Skeletal muscle tissue (tissue), 4 donors: ENCODE results near the gene HCFC1. TPM values are rescaled to one million over a fixed set of nuclear protein-coding genes. Genes with fewer than 3 reads are reported as not detected.

Experiments used
- H3K27ac ChIP-seq: one replicate; pipeline ENCODE4 v1.7.0; 2013; ENCODE audit warnings: mild to moderate bottlenecking, low read depth, low read length, inconsistent platforms
- H3K27me3 ChIP-seq, 3 donors: one replicate each; pipeline ENCODE4 v1.7.0; 2013; ENCODE audit warnings: low read length in 3 of 3; ENCODE audit not compliant: control insufficient read depth in 3 of 3, insufficient read depth in 3 of 3
- H3K36me3 ChIP-seq, 3 donors: one replicate each; pipeline ENCODE4 v1.7.0; 2013; ENCODE audit warnings: low read length in 3 of 3; ENCODE audit not compliant: control insufficient read depth in 3 of 3, insufficient read depth in 3 of 3
- H3K4me1 ChIP-seq, 3 donors: one replicate each; pipeline ENCODE4 v1.7.0; 2013; ENCODE audit warnings: low read length in 3 of 3, mild to moderate bottlenecking in 3 of 3; ENCODE audit not compliant: control insufficient read depth in 3 of 3, insufficient read depth in 3 of 3
- H3K4me3 ChIP-seq, 3 donors: one replicate each; pipeline ENCODE4 v1.7.0; 2013; ENCODE audit warnings: low read length in 3 of 3
- H3K9ac ChIP-seq, 3 donors: one replicate each; pipeline ENCODE4 v1.7.0; 2013; ENCODE audit warnings: low read length in 3 of 3, mild to moderate bottlenecking in 3 of 3, moderate library complexity in 2 of 3, low read depth in 1 of 3
- H3K9me3 ChIP-seq, 3 donors: one replicate each; pipeline ENCODE4 v1.7.0; 2013; ENCODE audit warnings: low read length in 3 of 3; ENCODE audit not compliant: control insufficient read depth in 3 of 3
- total RNA-seq: library from RNA; depleted of rRNA; stranded (reverse); fragments of >200 nt; gene quantifications from one replicate; pipeline ENCODE4 v1.2.3, GENCODE V29; 2014
- donor health status: Osteomylitis.

HCFC1 gene
- total RNA-seq, 1 donor from 2014 or later = 9.4 TPM

DNA sequence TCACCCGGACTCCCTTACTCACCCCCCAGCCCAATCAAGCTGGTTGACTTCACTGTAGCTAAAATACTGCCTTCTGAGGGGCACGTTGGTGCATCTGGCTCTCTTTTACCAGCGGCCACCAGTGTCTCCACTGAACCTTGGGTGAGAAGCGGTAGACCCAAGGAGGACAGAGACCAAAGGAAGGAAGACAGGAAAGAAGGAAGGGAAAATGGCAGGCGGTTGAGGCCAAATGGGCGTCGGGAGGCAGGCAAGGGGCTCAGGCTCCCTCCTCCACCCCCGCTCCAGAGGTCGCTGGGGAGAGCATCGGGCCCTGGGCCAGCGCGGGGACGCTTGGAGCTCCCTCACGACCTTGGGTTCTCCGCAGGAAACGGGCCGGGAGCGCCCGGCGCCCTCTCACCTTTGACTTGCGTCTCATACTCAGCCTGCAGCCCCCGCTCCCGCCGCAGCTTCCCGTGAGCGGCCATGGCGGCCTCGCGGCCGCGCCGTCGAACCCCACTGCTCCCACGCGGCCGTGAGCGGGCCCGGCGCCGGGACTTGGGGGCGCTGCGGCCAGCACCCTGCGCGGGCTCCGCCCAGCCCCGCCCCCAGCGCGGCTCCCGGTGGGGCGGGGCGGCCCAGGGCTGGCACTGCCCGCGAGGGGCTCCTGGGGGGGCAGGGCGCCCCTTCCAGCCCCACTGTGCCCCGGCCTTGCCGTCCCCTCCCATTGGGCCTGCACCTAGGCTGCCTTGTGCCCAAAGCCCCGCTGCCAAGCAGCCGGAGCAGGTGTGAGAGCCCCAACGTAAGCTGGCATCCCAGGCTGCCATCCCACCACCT is 45.7 kb downstream of the HCFC1 start, which contains the start of gene ARHGAP4:
Gene ARHGAP4, minus strand, starts transcription at position 526 of the 813 bp plus-strand sequence. Its CDS starts 62 bp downstream, at position 464.
- Histone ChIP-seq H3K27ac (peak within 1 kb of the TSS; percentile 88), H3K9ac (peak within 1 kb of the TSS; percentile 85 to 90 (median 87)), H3K4me3 (peak within 1 kb of the TSS; percentile 38 to 77 (median 68)), H3K9me3 (no peaks in the 10 kb centered on the region), H3K4me1 (peaks cover 25 to 72% (median 43%) of the 10 kb centered on the region in 3 donors), H3K36me3 (peaks cover 7 to 15% (median 8%) of the 10 kb centered on the region in 3 donors), H3K27me3 (peaks cover 0 to 7% (median 0%) of the 10 kb centered on the region in 3 donors)

DNA sequence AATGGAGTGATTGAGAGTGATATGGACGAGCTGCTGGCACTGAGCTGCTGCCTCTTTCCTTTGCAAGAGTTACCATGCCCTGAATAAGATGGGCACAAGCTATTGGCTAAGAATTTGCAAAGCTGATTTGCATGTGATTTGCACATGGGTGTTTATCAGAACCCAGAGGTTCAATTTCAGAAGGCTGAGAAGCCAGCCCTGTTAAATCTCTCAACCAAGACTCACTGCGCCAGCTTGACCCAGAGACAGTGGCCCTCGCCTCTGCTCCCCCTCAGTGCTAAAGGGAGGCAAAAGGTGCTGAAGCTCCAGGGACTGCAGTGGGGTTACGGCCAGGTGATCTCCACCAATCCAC is 46.3 kb downstream of the HCFC1 start:
- Histone ChIP-seq H3K27ac (peak overlapping the region; percentile 12), H3K9me3 (no peaks in the 10 kb centered on the region), H3K36me3 (peaks cover 3 to 10% (median 3%) of the 10 kb centered on the region in 3 donors), H3K4me3 (peak overlapping the region; percentile 27 to 35 (median 30)), H3K27me3 (peaks cover 0 to 8% (median 0%) of the 10 kb centered on the region in 3 donors), H3K9ac (no peak overlapping the region), H3K4me1 (peaks cover 25 to 69% (median 44%) of the 10 kb centered on the region in 3 donors)

DNA sequence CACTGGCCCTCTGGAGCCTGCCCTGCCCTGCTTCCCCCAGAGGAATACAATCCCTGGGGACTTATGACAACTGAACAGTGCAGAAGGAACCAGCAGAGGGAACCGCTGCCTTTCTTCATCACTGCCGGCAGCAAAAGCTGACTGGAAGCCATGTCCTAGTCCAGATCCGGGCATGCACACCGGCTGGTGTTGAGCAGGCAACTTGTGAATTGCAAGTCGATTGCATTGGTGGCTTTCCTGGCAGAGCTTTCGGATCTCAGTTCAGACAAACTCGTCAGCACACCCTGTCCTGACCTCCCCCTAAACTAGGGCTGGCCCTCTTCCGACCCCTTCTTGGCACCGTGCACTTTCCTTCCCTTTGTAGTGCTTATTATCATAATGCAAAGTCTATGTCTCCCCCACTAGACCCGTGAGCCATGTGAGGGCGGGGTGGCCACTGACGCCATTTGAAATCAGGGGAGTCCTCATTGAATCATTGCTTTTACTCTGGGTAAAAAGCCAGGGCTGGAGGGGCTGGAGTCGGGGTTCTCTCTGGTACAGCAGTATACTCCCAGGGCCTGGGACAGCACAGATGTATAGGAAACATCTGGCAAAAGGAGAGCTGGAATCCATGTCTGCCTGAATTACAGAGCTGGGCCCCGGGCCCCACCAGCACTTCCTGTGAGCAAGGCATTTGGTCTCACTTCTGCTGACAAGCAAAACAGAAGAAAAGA is 47.3 kb downstream of the HCFC1 start:
- no peak overlapping the region for H3K27ac ChIP-seq
- H3K4me1 ChIP-seq = peaks cover 25 to 62% (median 43%) of the 10 kb centered on the region in 3 donors
- peak overlapping the region in 1 of 3 donors; percentile 25 for H3K9ac ChIP-seq
- peaks cover 0 to 8% (median 0%) of the 10 kb centered on the region in 3 donors for H3K27me3 ChIP-seq
- no peaks in the 10 kb centered on the region for H3K36me3 ChIP-seq
- H3K9me3 ChIP-seq = no peaks in the 10 kb centered on the region
- H3K4me3 ChIP-seq = no peak overlapping the region

DNA sequence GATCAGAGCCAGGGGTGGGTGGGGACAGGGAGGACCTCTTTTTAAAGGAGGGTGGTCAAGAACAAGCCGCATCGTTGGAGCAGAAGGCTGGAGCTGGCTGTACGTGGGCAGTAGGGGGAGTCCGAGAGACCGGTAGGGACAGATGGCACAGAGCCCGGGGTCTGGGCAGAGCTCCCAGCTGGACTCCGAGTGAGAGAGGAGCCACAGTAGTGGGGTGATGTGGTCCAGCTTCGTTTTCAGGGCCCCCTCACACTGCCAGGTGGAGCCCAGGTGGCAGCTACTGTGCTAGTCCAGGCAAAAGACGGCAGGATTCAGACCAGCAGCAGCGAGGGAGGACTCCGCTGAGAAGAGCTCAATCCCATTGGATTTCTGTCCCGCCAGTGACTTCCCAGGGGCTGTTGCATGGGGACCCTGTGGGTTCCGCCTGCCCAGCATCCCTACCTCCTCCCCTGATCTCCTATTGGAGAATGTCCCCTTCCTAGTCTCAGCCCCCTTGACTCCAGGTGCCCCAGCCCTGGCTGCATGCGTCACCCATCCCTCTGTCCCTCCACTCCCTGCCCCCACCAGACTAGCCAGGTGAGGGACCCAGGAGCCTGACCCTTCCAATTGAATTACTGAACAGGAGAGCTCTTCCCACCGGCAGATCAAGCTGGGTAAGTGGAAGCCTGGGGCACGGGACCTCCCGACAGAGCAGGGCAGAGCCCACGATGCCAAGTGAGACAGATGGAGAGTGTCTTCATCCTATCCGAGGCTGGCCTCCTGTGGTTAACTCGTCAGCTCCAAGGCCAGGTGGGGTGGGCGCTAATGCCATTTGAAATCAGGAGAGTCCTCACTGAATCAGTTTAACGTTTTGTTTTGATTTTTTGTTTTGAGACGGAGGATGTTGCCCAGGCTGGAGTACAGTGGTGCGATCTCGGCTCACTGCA is 48.4 kb downstream of the HCFC1 start:
- Histone ChIP-seq H3K9me3 (no peaks in the 10 kb centered on the region), H3K36me3 (no peaks in the 10 kb centered on the region), H3K4me3 (peak overlapping the region in 1 of 3 donors; percentile 19), H3K27ac (no peak overlapping the region), H3K9ac (no peak overlapping the region), H3K27me3 (peaks cover 0 to 15% (median 0%) of the 10 kb centered on the region in 3 donors), H3K4me1 (peaks cover 22 to 56% (median 38%) of the 10 kb centered on the region in 3 donors)

DNA sequence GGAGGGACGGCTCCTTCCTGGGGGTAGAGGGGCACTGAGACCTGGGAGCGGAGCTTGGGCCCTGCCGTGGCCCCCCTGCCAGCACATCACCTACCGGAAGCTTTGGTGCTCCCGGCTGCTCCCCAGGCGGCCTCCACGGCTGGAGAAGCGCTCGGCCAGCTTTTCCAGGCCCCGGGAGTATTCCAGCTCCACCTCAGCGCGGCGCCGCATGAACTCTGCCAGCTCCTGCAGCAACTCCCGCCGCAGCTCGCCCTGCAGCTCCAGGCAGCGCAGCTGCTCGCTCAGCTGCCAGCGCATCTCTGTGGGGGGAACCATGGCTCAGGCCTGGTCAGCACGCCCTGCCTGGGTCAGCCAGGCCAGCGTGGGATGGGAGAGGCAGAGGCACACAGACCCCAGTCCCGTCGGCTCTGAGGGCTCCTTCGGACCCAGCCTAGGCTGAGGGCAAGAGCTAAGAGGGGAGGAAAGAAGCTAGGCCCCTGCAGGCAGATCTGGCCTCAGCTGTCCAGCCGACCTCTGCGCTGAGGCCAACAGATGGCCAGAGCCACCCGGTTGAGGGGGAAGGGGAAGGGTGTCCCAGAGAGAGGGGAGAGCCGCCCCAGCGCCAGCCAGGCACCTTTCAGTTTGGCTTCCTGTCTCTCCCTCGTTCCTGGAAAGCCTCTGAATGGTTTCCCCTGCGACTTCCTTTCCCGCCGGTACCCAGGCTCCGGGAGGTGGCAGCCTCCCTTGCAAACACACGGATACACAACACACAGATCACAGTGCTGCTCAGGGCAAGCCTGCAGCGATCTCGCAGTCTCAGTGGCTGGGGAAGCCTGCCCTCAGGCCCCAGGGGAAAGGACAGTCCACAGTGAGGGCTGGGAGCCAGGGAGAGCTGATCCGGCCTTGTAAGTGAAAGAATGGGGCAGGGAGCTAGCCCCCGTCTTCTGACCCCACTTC is 49.8 kb downstream of the HCFC1 start:
- Histone ChIP-seq H3K4me1 (peaks cover 16 to 45% (median 28%) of the 10 kb centered on the region in 3 donors), H3K27me3 (peaks cover 0 to 15% (median 0%) of the 10 kb centered on the region in 3 donors), H3K4me3 (no peak overlapping the region), H3K9ac (peak overlapping the region in 1 of 3 donors; percentile 25), H3K36me3 (no peaks in the 10 kb centered on the region), H3K9me3 (no peaks in the 10 kb centered on the region), H3K27ac (no peak overlapping the region)

DNA sequence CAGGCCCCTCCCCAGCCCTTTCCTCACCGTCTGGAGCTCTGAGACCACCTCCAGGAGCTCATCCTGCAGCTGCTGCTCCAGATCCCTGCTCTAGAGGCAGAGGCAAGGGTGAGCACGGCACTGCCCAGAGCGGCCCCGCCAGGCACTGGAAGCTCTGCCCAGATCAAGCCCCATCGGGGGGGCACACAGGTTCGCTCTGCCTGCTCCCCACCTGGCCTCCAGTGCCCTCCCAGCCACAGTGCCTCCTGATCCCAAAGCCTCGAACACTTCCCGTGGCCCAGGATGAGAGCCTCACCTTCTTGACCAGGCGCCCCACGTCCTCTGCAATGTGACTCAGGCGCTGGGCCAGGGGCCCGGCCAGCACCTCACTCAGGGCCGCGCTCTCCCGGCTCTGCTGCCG is 50.5 kb downstream of the HCFC1 start:
- H3K4me3 ChIP-seq = no peak overlapping the region
- H3K27me3 ChIP-seq = peaks cover 0 to 17% (median 0%) of the 10 kb centered on the region in 3 donors
- H3K9ac ChIP-seq = peak overlapping the region in 1 of 3 donors; percentile 25
- peaks cover 12 to 39% (median 22%) of the 10 kb centered on the region in 3 donors for H3K4me1 ChIP-seq
- H3K36me3 ChIP-seq = no peaks in the 10 kb centered on the region
- H3K27ac ChIP-seq = no peak overlapping the region
- no peaks in the 10 kb centered on the region for H3K9me3 ChIP-seq

DNA sequence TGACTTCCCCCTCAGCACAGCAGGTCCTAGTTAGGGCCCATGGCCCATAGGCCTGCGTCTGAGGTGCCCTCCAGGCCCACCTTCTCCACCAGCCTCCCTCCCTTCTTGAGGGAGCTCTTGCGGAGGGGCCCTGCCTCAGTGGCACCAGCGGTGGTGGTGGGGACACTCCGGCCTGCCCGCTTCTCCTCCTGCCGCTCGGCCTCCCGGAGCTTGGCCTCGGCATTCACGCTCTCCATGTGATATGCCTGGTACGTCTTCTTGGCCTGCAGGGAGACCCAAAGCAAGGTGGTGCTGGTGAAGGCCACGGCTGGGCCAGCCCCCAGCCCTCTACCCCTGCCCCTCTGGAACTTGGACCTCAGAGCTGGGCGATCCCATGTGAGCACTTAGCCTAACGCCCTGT is 51.1 kb downstream of the HCFC1 start:
- peaks cover 12 to 35% (median 19%) of the 10 kb centered on the region in 3 donors for H3K4me1 ChIP-seq
- peaks cover 0 to 14% (median 0%) of the 10 kb centered on the region in 3 donors for H3K27me3 ChIP-seq

DNA sequence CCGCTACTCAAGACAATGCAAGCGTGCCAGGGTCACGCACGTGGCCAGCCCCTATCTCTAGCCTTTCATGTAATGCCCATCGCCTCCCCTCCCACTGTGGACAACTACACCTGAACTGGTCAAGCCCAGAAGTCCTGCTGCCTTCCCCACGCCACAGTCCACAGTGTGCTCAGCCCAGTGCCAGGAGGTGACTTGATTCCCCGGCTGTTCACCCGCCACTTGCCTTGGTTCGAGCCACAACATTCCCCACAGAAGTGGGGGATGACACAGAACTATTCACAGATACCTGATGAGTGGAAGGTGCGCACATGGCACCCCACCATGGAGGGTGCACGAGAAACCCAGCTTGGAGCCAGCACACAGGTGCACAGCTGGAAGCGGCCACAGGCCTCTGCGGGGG is 52.3 kb downstream of the HCFC1 start:
- H3K4me1 ChIP-seq = peaks cover 12 to 28% (median 19%) of the 10 kb centered on the region in 3 donors
- no peak overlapping the region for H3K27ac ChIP-seq
- H3K27me3 ChIP-seq = peaks cover 0 to 14% (median 0%) of the 10 kb centered on the region in 3 donors
- H3K9ac ChIP-seq = no peak overlapping the region
- no peak overlapping the region for H3K4me3 ChIP-seq
- H3K36me3 ChIP-seq = no peaks in the 10 kb centered on the region
- no peaks in the 10 kb centered on the region for H3K9me3 ChIP-seq

More for the DNA sequence above, 51.1 kb downstream of the HCFC1 start:
- no peaks in the 10 kb centered on the region for H3K36me3 ChIP-seq
- no peak overlapping the region for H3K4me3 ChIP-seq
- no peak overlapping the region for H3K27ac ChIP-seq
- H3K9ac ChIP-seq = no peak overlapping the region
- H3K9me3 ChIP-seq = no peaks in the 10 kb centered on the region
